Activated T-helper 2 cell treated with anti-CD3 and anti-CD28 coated beads, Interferon-gamma antibody, Interleukin-2, Interleukin-4, amounts not matched to agents 10 μg/mL and 5 μg/mL and 100 μg/mL, durations not matched to agents 14 hours and 24 hours and 36 hours (primary cell): ENCODE data around the gene LONRF3. TPM values are rescaled to one million over a fixed set of nuclear protein-coding genes. Genes with fewer than 3 reads are reported as not detected.
"Not testable (repeated sequence)": the region's sequence is repeated elsewhere in the genome, so short reads cannot be mapped to it uniquely, and the experiment has no call there.

ENCODE experiments used
- DNase-seq: peaks from one replicate; pipeline ENCODE4 v3.0.0; 2021; ENCODE audit warnings: low spot score
- H3K27ac Mint-ChIP-seq: one replicate; pipeline ENCODE4 v1.8.0; 2021; ENCODE audit warnings: mixed read lengths
- H3K27me3 Mint-ChIP-seq: one replicate; pipeline ENCODE4 v1.8.0; 2021; ENCODE audit warnings: low read depth, mixed read lengths
- H3K36me3 Mint-ChIP-seq: one replicate; pipeline ENCODE4 v1.8.0; 2021; ENCODE audit warnings: low read depth, mixed read lengths
- H3K4me1 Mint-ChIP-seq: one replicate; pipeline ENCODE4 v1.8.0; 2021; ENCODE audit warnings: low read depth, mixed read lengths
- H3K4me3 Mint-ChIP-seq: one replicate; pipeline ENCODE4 v1.8.0; 2021; ENCODE audit warnings: low read depth, mild to moderate bottlenecking, moderate library complexity, mixed read lengths
- H3K9me3 Mint-ChIP-seq: one replicate; pipeline ENCODE4 v1.8.0; 2021; ENCODE audit warnings: mixed read lengths
- intact Hi-C: fragments of 100-400 bp; cut with micrococcal nuclease; formaldehyde crosslinking; loops from one replicate; pipeline ENCODE4 v1.15.1; 2023
- total RNA-seq: library from RNA; stranded (reverse); gene quantifications from 2 replicates; pipeline ENCODE4 v1.2.3, GENCODE V29; 2022

The LONRF3 gene
- total RNA-seq, 1 donor from 2014 or later = 0.62 TPM

DNA sequence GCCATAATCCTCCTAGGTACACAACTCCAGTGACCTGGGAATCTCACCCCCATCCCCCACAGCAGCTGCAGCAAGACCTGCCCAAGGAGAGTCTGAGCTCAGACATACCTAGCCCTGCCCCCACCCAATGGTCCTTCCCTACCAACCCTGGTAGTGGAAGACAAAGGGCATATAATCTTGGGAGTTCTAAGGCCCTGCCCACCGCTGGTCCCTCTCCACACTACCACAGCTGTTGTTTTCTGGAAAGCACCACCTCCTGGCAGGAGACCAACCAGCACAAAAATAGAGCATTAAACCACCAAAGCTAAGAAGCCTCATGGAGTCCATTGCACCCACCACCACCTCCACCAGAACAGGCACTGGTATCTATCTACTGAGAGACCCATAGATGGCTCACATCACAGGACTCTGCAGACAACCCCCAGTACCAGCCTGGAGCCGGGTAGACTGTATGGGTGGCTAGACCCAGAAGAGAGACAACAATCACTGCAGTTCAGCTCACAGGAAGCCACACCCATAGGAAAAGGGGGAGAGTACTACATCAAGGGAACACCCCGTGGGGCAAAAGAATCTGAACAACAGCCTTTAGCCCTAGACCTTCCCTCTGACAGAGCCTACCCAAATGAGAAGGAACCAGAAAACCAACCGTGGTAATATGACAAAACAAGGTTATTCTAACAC, 18.2 kb downstream of the LONRF3 start:
- DNase-seq, H3K4me3 Mint-ChIP-seq, H3K36me3 Mint-ChIP-seq, H3K4me1 Mint-ChIP-seq, H3K27me3 Mint-ChIP-seq, intact Hi-C loops, H3K9me3 Mint-ChIP-seq, H3K27ac Mint-ChIP-seq: not testable (repeated sequence)

DNA sequence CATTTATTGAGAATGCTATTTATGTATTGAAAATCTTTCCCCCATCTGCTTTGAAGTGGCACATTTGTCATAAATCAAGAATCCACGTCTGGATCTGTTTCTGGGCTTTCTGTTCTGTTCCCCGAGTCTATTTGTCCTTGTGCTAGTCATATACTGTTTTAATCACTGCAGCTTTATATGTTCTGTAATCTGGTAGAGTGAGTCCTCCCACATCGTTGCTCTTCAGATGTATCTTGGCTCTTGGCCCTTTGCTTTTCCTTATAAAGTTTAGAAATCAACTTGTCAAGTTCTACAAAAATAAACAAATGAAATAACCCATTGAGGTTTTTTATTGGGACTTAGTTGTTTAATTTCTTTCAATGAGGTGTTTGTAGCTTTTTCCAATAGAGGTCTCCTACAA, 29.0 kb downstream of the LONRF3 start:
- H3K4me1 Mint-ChIP-seq = no peaks in the 10 kb centered on the region
- H3K27ac Mint-ChIP-seq = no peak overlapping the region
- H3K27me3 Mint-ChIP-seq = no peaks in the 10 kb centered on the region
- no peak overlapping the region for H3K4me3 Mint-ChIP-seq
- no peak for DNase-seq
- intact Hi-C loops = no loop called here
- H3K9me3 Mint-ChIP-seq = no peaks in the 10 kb centered on the region
- no peaks in the 10 kb centered on the region for H3K36me3 Mint-ChIP-seq

DNA sequence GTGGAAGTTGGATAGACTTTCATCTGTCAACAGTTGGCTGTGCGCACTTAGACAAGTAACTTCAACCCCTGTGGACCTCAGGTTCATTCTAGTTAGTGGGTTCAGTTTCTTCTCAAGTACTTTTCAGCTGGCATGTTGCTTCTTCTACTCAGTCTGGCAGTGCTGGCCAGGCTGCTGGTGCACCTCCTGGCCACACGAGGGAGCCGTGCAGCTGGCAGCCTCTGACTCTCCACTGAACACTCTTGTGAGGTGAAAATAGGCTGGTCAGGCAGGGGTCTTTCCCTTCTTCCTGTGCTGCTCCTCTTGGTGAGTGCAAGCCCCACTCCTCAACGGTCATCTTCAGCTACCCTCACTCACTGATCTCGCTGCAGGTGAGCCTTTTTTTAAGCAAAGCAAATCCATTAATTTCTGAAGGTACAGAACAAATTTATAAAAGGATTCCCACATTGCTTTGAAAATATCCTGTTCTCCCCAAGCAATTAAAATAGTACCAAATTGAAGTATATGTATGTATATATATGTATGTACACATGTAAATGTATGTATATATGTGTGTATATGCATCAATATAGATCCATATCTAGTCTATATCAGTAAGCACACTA, 30.6 kb downstream of the LONRF3 start:
- H3K27me3 Mint-ChIP-seq = no peaks in the 10 kb centered on the region
- DNase-seq = peak; percentile 13
- H3K27ac Mint-ChIP-seq = no peak overlapping the region
- no peak overlapping the region for H3K4me3 Mint-ChIP-seq
- H3K4me1 Mint-ChIP-seq = no peaks in the 10 kb centered on the region
- H3K36me3 Mint-ChIP-seq = no peaks in the 10 kb centered on the region
- intact Hi-C loops = loop anchor here (5.0 kb wide), 1 partner anchor 62 kb away; no protein-coding TSS in a partner anchor
- no peaks in the 10 kb centered on the region for H3K9me3 Mint-ChIP-seq

DNA sequence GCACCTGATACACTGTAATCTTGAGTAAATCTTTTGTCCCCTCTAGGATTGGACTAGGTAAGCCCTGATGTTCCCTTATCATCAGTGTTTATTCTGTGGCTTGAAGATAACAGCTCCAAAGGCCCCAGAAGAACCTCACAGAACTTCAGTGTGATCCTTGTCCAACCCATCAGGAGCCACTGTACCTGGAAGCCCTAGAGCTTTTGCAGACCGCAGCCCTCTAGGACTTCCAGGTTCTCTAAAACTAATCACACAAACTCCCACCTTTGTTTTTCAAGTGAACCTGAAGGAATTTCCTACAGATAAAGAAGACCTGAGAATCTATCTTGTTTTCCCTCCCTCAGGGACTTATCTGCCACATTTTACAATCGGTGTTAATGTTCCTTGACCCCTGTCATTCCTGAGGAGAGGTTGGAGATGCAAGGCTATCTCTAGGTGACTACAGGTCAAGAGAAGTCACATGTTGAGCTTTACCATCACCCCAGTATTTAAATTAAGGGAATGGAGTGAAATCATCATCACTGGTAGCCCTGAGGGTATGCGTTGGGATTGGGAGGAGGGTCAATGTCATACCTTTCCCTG, 32.9 kb downstream of the LONRF3 start:
- H3K4me3 Mint-ChIP-seq = no peak overlapping the region
- no peaks in the 10 kb centered on the region for H3K27me3 Mint-ChIP-seq
- H3K9me3 Mint-ChIP-seq = no peaks in the 10 kb centered on the region
- no peaks in the 10 kb centered on the region for H3K36me3 Mint-ChIP-seq
- no peak for DNase-seq
- intact Hi-C loops = loop anchor here (2.0 to 5.0 kb wide), 2 partner anchors 60 to 158 kb away; no protein-coding TSS in a partner anchor
- H3K4me1 Mint-ChIP-seq = no peaks in the 10 kb centered on the region
- H3K27ac Mint-ChIP-seq = no peak overlapping the region

DNA sequence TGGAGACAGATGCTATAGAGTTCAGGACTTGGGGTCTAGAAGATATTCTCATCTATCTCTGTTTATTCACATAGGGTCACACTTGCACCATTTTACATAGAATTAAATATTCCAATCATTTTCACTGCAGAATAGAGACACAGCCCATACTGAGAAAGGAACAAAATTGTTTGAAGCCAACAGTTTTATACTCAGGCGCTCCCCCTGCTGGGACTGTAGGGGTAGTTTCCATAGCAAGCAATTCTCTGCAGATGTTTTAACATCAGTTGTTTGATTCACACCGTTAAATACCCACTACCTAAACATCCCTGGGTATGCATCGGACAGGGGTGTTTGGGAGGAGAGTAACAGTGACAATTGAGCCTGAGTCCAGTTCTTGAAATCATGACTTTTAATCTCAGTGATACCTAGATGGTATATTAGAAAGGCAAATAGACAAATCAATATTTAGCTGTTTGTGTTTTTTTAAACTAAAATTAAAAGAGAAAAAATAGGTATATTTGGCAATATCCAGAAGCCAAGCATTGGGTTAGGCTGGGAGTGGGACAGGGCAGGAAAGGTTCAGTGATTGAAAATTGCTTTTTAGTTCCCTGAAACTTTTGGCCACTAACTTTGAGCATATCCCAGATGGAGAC, 33.8 kb downstream of the LONRF3 start:
- no peaks in the 10 kb centered on the region for H3K9me3 Mint-ChIP-seq
- no peaks in the 10 kb centered on the region for H3K27me3 Mint-ChIP-seq
- no peaks in the 10 kb centered on the region for H3K36me3 Mint-ChIP-seq
- H3K4me3 Mint-ChIP-seq = no peak overlapping the region
- intact Hi-C loops = loop anchor here (5.0 kb wide), 1 partner anchor 59 kb away; no protein-coding TSS in a partner anchor
- no peaks in the 10 kb centered on the region for H3K4me1 Mint-ChIP-seq
- H3K27ac Mint-ChIP-seq = no peak overlapping the region
- DNase-seq = no peak

DNA sequence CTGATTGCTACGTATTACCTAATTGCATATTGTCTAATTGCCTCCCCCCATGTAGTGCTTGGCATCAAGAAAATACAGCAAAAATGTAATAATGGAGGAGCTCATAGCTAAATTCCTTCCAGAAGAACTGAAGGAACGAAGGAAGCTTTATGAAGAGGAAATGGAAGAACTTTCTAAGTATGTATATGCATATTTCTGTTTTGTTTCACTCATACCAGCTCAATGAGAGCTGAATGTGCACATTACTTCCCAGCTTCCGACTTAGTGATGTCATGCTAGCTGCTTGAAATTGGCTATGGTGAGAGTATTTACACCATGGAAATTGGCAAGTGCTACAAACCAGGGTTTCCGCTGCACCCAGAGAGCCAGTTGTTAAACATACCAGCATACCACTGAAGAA, 34.7 kb downstream of the LONRF3 start:
- Mint-ChIP-seq H3K4me1 (no peaks in the 10 kb centered on the region), H3K36me3 (no peaks in the 10 kb centered on the region), H3K9me3 (no peaks in the 10 kb centered on the region), H3K27ac (no peak overlapping the region), H3K4me3 (no peak overlapping the region), H3K27me3 (no peaks in the 10 kb centered on the region)
- intact Hi-C loops = loop anchor here (5.0 kb wide), 1 partner anchor 58 kb away; no protein-coding TSS in a partner anchor
- DNase-seq = no peak

DNA sequence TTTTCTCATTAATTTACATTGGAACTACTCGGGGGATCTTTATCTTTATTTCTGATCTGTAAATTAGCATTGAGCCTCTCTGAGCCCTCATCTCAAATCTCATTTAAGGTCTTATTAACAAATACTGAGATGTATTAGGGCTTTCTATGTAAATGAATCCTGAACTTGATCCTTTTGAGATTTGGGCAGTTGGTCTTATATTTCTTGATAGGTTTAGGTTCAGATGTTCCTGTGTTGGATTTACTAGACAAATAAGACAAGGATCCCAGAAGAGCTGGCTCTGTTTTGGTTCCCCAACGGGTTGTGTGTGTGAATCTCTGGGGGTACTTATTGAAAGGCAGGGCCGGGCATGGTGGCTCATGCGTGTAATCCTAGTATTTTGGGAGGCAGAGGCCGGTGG, 36.1 kb downstream of the LONRF3 start:
- intact Hi-C loops = no loop called here
- Mint-ChIP-seq H3K27ac (no peak overlapping the region), H3K4me1 (peaks cover 4% of the 10 kb centered on the region), H3K36me3 (no peaks in the 10 kb centered on the region), H3K9me3 (no peaks in the 10 kb centered on the region), H3K4me3 (no peak overlapping the region), H3K27me3 (no peaks in the 10 kb centered on the region)
- no peak for DNase-seq

DNA sequence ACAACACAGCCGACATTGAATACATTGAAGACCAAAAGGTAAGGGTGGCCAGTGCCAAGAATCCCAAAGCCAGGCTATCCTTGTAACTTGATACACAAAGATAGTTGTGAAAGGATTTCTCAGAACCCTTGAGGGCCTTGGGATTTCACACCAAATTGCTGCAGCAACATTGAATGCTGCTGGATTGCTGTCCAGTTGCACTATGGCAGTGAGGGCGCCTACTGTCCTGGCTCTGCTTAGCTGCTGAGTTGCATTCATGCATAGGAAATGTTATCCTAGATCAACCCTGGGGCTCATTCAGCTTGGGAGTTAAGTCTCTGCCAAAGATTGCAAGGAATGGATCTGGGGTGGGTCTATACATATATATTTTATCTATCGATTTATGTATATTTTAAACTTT, 38.7 kb downstream of the LONRF3 start:
- Mint-ChIP-seq H3K27ac (no peak overlapping the region), H3K9me3 (no peaks in the 10 kb centered on the region), H3K36me3 (no peaks in the 10 kb centered on the region), H3K4me1 (peaks cover 10% of the 10 kb centered on the region), H3K27me3 (no peaks in the 10 kb centered on the region), H3K4me3 (no peak overlapping the region)
- no peak for DNase-seq
- intact Hi-C loops = no loop called here

DNA sequence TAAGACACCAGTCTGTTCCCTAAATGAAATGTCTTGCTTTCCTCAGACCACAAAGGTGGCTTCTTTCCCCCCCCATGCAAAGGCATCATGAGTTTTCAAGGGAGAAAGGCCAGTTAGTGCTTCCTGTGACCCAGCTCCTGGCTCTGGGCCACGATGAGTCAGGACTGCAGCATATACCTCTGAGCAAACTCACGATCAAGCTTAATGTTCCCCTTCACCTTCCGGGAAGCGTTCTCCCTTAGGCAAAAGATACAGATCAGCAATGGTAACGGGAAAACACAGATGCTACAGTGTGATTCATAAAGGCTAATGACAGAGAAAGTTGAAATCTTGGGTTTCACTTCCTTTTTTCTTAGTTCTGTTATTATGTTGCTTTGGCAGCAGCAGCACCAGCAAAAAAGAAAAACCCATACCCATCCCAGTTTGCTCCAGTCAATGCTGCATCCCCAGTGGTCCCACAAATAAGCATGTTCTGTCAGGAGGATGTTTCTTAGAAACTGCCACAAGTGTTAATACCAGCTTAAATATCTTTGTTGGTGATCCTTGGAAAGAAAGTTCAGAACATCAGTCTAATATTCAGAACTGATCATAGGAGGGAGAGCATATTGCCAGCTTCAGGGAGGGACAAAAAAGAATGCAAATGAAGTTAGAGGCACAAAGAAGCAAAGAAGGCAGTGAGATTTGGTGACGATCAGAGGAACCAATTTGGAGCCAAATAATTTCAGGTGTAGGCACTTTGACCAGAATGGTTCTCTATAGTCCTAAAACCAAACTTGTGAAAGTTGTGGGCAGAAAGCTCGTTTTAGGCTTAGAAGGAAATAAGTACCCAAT, 41.2 kb downstream of the LONRF3 start:
- no peak for DNase-seq
- Mint-ChIP-seq H3K27ac (no peak overlapping the region), H3K9me3 (no peaks in the 10 kb centered on the region), H3K36me3 (no peaks in the 10 kb centered on the region), H3K4me3 (no peak overlapping the region), H3K27me3 (peaks cover 1% of the 10 kb centered on the region), H3K4me1 (peaks cover 10% of the 10 kb centered on the region)
- intact Hi-C loops = no loop called here

DNA sequence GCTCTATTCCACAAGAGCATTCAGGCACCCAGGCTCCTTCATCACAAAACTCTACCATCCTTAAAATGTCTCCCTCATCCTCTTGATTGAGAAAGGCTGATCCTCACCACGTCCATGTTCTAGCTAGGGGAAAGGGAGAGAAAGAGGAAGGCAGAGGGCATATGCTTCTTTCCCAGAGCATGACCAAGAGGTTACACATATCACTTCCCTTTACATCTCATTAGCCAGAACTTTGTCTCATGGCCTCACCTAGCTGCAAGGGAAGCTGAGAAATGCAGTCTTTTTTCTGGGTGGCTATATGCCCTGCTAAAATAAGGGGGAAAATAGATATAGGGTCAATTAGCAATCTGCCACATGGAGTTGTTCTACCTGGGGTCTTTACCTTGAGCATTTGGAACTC, 42.7 kb downstream of the LONRF3 start:
- no peak for DNase-seq
- peaks cover 1% of the 10 kb centered on the region for H3K27me3 Mint-ChIP-seq
- H3K4me3 Mint-ChIP-seq = no peak overlapping the region
- no peak overlapping the region for H3K27ac Mint-ChIP-seq
- peaks cover 10% of the 10 kb centered on the region for H3K4me1 Mint-ChIP-seq
- no peaks in the 10 kb centered on the region for H3K9me3 Mint-ChIP-seq
- no peaks in the 10 kb centered on the region for H3K36me3 Mint-ChIP-seq
- intact Hi-C loops = no loop called here

DNA sequence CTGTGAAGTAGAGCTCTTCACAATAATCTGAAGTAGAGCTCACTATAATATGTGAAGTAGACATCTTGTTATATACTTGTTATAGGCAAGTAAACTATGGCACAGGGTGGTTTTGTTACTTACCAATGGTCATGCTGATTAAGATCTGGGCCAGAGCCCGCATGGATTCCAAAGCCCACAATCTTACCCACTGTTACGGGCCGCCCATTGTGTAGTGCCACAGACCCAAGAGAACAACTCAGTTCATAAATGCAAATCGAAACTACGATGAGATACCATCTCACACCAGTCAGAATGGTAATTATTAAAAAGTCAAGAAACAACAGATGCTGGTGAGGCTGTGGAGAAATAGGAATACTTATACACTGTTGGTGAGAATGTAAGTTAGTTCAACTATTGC, 51.5 kb downstream of the LONRF3 start:
- H3K27ac Mint-ChIP-seq = no peak overlapping the region
- intact Hi-C loops = no loop called here
- DNase-seq = no peak
- no peaks in the 10 kb centered on the region for H3K4me1 Mint-ChIP-seq
- H3K9me3 Mint-ChIP-seq = no peaks in the 10 kb centered on the region
- H3K36me3 Mint-ChIP-seq = no peaks in the 10 kb centered on the region
- H3K27me3 Mint-ChIP-seq = no peaks in the 10 kb centered on the region
- no peak overlapping the region for H3K4me3 Mint-ChIP-seq

DNA sequence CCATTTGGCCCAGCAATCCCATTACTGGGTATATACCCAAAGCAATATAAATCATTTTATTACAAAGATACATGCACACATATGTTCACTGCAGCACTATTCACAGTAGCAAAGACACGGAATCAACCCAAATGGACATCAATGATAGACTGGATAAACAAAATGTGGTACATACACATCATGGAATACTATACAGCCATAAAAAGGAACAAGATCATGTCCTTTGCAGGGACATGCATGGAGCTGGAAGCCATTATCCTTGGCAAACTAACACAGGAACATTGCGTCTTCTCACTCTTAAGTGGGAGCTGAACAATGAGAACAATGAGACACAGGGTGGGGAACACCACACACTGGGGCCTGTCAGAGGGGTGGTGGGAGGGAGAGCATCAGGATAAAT, 51.9 kb downstream of the LONRF3 start:
- H3K9me3 Mint-ChIP-seq, H3K27ac Mint-ChIP-seq, H3K4me3 Mint-ChIP-seq, H3K4me1 Mint-ChIP-seq, H3K36me3 Mint-ChIP-seq, H3K27me3 Mint-ChIP-seq, DNase-seq, intact Hi-C loops: not testable (repeated sequence)
